COLO668 (cell line): ENCODE results near the gene TMOD2.

Experiments used
- DNase-seq: peaks from one replicate; lab custom pipeline; 2025; ENCODE audit not compliant: unreplicated experiment; lab: John Stamatoyannopoulos, UW

TMOD2 gene

DNA sequence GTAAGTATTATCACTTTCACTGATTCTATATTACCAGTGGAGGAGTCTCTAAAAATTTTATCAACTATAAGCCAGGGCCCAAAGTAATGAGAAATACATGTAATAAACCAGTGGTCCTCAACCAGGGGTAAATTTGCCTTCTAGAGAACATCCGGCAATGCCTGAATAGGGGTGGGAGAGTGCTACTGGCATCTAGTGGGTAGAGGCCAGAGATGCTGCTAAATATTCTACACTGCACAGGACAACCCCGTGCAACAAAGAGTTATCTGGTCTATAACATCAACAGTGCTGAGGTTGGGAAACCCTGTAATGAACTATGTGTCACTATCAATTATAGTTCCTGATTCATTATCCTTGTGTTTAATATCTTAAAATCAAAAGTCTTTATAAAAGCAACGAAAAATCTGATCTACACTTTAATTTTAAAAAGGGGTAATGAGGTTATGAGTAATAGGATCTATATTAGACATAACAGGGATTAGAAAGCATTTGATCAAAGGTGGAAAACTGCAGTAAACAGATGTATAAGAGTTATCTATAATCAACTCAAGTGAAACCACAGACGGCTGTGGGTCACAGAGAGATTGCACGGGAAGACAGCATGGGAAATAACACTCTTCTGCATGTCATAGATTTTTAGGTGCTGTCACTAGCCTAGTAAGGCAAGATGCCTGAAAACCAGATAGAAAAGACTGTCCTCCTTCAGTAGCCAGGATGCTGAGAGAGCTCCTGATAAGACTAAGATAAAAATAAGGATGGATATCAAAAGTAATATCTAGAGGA lies 16.0 kb upstream of the TMOD2 start:
- no peak for DNase-seq

DNA sequence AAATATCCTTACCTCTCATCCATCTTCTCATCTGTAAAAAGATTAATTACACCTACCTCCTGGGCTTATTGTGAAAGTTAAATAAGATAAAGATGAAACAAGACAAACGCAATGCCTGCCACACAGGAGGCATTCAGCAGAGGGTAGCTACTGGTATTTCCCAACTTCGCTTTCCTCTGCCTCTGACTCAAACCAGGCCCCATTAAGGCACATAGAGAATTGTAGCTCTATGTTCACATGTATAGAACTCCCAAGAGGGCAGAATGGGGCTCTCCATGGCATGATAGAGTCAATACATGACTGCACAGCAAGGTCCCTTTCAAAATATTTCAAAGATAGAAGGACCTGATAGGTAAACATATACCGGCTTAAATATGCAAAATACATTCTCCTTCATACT lies 15.3 kb upstream of the TMOD2 start:
- no peak for DNase-seq

DNA sequence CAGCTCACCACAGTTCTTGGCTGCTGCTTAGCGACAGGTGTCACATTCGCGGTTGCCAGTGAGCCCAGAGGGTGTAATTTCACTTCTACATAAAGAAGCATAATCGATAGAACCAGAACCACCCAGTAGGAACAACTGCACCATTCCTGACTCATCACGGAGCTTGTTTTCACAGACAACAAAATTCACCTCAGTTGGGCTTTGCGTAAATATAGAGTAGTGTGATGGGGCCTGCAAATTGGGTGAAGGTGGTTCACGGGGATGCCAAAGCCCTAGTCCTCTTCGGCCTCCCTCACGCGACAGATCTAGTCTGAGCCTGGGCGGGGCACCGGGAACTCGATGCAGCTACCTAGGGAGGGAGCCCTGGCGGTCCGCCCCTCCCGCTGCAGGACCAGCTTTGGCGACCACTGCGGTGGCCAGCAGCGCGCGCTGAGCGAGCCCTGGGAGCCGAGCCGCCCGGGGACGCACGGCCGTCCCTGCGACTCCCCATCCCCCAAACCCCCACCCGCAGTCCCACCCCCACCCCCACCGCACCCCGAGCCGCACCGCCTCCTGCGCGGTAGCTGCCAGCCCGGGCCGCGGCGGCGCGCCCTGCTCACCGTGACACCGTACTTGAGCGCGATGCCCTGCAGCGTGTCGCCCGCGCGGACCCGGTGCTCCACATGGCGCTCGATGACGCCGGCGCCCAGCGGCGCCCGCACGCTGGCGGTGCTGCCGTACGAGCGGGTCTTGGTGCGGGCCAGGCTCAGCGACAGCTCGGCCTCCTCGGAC lies 14.5 kb upstream of the TMOD2 start:
- DNase-seq: peak; percentile 81

DNA sequence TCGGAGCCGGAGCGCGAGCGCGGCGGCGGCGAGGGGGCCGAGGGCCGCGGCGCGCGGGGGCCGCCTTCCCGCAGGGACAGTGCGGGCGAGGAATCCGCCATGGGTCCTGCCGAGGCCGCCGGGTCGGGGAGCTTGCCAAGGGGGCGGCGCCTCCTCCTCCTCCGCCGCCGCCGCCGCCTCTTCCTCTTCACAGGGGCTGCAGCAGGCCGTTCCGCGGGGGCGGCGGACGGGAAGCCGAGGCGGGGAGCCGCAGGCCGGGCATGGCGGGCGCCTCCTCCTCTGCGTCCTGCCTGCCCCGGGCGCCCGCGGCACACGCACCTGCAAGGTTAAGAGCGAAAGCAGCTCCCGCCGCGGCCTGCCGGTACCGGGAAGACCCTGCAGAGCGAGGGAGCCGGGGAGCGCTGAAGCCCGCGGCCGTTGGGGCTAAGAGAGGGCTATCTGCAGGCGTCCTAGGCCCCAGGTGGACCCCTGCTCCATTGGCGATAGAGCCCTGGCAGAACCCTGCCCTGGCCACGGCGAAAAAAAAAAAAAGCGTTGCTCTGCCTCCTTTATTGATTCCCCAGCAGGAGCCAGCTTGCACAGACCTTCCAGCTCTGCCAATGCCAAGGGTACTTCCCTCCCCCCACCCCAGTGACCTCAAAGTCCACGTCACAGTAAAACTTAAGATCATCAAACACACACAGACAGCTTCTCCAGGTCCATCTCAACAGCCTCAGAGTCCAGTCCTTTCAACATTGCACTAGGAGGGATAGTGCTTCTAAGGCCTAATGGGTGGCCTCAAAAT lies 13.7 kb upstream of the TMOD2 start, which contains the start of gene LYSMD2:
Gene LYSMD2, minus strand, starts transcription at position 134 of the 784 bp plus-strand sequence. Its CDS starts 33 bp downstream, at position 101.
- DNase-seq: peak; percentile 69

DNA sequence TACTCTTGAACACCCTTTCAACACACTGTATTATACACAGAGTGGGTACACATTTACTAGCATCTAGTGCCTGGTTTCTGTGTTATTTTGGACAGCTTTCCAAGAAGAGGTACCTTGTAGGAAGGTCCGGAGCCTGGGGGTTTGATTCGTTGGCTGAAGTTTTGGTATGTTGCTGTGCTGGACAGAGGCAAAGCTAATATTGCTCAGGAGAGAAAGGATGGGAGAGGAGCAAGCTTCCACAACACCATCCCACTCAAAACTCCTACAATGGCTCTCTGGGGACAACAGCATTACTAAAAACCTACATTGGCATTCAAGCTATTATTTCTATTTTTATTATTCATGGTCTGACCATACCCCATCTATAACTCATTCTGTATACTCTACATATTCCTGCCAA lies 12.8 kb upstream of the TMOD2 start:
- no peak for DNase-seq

DNA sequence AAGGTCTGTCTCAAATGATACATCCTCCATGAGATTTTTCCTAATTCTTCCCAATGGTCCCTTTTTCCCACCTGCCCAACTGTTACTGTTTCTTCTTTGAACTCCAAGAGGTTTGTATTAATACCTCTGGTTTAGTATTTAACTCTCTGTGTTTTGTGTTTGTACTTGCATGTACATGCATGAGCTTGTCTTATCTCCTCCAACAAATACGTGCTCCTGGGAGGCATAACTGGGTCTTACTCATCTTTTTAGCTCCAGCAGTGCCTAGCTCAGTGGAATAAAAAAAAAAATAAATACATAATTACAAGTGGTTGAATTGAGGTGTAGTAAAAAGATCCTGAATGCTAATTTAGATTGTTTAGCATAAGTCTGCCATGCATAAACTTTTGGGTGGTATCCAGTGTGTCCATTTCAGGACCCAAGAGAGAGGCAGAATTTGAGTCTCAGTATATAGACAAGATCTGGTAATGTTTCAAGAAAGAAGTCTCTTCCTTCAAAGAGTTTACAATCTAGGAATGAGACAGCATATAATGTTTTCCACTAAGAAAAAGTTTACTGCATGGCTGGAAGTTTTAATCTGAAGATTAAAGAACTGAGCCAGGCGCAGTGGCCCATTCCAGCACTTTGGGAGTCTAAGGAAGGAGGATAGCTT lies 12.2 kb upstream of the TMOD2 start:
- DNase-seq: no peak

- DNase-seq: no peak
These were observed 2.1 kb upstream of the TMOD2 start for GRCh38 chr15:51749307-51749706.

GRCh38 chr15:51750186-51750585 lies 1.2 kb upstream of the TMOD2 start:
- no peak for DNase-seq

- peak; percentile 58 for DNase-seq
These were observed 593 bp downstream of the TMOD2 start for GRCh38 chr15:51751697-51752683.

DNA sequence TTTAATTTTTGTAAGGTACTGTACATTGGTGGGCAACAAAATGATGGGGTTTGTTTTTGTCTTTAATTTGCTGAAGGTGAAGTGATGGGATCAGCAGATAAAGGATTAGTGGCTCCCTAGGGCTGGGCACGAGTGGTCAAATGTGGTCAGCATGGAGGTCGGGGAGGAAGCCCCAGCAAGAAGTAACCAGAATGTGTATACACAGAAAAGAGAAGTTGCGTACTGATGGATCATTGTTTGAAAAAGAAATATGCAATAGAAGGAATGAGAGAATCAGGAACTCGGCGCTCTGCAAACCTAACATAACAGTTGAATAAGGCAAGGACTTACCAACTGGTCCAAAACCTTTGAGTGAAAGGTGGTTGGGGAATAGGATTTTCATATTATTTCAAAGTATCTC lies 1.5 kb downstream of the TMOD2 start:
- no peak for DNase-seq

DNA sequence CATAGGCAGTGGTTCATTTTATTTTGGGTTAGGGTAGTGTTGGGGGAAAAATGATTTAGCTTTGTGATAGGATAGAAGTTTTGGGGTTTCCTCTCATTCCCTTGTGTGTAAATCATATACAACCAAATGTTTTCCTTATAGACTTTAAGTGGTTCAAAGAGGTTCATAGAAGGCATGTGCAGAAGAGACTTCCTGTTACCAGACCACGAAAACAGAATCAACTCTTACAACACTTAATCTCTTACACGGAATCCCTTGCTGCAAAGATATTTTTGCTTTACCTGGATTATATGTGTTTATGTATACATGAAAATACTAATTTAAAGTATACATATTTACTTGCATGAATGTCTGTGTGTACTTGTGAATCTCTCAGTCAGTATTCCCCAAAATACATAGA lies 2.9 kb downstream of the TMOD2 start:
- DNase-seq: no peak

- no peak for DNase-seq
These were observed 4.4 kb downstream of the TMOD2 start for GRCh38 chr15:51755790-51756189.

DNA sequence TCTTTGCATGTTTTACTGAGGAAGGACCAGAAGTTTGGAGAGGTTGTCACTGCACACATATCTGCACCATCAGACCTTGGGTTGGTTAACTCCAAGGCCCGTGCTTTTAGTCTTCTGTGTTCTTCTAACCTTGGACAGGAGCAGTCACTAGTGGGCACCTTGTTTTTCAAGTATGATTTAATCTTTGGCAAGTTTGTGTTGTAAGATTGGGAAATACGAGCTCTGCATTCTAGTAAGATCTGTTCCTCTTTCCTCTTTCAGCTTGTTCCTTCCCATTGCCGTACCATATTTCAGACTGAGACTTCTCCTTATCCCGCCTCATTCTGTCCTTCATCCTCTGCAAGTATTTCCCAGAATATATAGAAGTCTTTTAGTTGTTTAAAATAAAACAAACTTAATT lies 5.1 kb downstream of the TMOD2 start:
- DNase-seq: no peak

- no peak for DNase-seq
These were observed 6.1 kb downstream of the TMOD2 start for GRCh38 chr15:51757450-51757849.

- DNase-seq: no peak
These were observed 7.2 kb downstream of the TMOD2 start for GRCh38 chr15:51758645-51759044.

DNA sequence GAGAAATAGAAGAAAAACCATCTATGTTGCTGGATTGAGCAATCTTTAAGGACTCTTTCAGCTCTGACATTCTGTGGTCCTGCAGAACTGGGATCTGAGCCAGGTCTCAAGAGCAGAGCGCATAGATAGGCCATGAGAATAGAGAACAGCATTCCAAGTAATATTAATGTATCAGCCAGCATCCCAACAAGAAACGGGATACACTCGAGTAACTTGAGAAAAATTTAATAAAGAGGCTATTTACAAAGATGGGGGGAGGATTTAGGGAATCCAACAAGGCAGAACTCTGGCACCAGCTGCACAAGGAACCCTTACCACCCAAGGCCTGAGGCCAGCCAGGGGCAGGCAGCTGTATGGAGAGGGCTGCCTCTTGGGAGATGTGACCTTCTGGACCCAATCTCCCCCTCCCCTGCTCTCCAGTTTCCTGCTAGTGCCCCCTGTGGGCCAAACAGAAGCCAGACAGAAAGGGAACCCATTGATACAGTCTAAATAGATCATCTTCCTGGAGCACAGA lies 8.2 kb downstream of the TMOD2 start:
- no peak for DNase-seq

- DNase-seq: no peak
These were observed 9.4 kb downstream of the TMOD2 start for GRCh38 chr15:51760805-51761204.

DNA sequence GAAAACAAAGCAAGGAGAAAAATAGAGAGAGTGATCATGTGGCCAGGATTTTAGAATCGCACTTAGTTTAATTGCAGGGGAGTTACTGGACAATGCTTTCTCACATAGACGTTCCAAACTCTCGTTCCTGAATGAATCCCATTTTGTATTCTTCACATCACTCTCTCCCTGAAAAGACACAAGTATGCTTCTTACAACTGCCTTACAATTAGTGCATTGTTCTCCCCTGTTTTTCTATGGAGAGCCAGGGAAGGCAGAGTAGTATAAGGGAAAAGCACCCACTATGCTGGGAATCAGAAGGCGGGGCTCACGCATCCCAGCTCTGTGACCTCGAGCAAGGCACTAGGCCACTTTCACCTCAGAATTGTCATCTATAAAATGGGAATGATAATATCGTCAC lies 14.4 kb downstream of the TMOD2 start:
- no peak for DNase-seq

DNA sequence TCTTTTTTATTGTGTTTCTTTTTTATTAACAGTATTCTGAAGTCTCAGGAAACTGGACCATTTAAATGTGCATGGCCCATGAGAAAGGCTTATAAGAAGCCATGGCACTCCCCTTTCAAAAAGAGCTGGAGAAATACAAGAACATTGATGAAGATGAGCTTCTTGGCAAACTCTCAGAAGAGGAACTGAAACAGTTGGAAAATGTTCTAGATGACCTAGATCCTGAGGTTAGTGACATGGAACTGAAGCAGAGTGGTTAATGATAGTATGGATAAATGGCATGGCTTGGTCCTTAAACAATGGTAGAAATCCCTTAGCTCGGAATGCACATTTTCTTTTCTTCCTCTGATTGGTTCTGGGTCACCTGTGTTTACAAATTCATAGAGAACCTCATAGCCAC lies 14.9 kb downstream of the TMOD2 start:
- no peak for DNase-seq

- no peak for DNase-seq
These were observed 16.6 kb downstream of the TMOD2 start for GRCh38 chr15:51768018-51768417.
